GM19452 (cell line): ENCODE data around the gene AIFM3.
"Not testable (repeated sequence)": the region's sequence is repeated elsewhere in the genome, so short reads cannot be mapped to it uniquely, and the experiment has no call there.

Source experiments
- ATAC-seq: cut with Tn5 transposase; IDR thresholded peaks from one replicate; pipeline ENCODE4 v1.9.1; 2021; ENCODE audit not compliant: unreplicated experiment

The AIFM3 gene

DNA sequence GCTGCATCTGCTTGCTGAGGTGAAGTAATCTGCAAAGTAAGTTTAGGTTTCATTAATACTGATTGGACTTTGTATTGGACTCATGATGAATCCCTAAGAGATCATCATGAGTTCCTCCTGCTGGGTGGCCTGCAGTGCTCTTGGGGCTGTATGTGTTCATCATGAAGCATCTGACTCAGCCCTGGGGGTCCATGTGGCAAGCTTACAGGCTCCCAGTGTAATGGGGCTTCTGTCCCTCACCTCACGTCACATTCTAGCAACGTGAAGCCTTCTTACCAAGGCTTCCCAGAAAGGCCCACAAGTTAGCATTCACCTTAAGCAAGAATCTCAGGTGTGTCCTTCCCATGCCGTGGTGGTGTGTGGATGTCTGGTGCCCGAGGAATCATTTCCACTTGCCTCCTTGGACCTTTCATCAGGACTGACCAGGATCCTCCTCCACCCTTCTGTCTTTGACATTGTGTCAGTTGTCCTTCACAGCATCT, 26.1 kb upstream of the AIFM3 start:
- no peak for ATAC-seq

- ATAC-seq, result not testable (repeated sequence)
These were observed 24.7 kb upstream of the AIFM3 start for GRCh38 chr22:20942203-20942902.

- ATAC-seq, result no peak
These were observed 23.7 kb upstream of the AIFM3 start for GRCh38 chr22:20943104-20943933.

DNA sequence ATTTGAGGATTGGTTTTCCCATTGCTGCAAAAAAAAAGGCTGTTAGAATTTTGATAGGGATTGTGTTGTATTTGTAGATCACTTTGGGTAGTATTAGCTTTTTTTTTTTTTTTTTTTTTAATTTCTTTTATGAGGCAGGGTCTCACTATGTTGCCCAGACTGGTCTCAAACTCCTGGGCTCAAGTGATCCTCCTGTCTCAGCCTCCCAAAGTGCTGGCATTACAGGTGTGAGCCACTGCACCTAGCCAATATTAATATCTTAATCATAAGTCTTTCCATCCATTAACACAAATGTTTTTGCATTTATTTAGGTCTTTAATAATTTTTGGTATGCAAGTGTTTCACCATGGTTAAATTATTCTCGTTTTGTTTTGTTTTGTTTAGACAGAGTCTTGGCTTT, 23.0 kb upstream of the AIFM3 start:
- ATAC-seq, result no peak

GRCh38 chr22:20945578-20945934, 21.5 kb upstream of the AIFM3 start:
- no peak for ATAC-seq

DNA sequence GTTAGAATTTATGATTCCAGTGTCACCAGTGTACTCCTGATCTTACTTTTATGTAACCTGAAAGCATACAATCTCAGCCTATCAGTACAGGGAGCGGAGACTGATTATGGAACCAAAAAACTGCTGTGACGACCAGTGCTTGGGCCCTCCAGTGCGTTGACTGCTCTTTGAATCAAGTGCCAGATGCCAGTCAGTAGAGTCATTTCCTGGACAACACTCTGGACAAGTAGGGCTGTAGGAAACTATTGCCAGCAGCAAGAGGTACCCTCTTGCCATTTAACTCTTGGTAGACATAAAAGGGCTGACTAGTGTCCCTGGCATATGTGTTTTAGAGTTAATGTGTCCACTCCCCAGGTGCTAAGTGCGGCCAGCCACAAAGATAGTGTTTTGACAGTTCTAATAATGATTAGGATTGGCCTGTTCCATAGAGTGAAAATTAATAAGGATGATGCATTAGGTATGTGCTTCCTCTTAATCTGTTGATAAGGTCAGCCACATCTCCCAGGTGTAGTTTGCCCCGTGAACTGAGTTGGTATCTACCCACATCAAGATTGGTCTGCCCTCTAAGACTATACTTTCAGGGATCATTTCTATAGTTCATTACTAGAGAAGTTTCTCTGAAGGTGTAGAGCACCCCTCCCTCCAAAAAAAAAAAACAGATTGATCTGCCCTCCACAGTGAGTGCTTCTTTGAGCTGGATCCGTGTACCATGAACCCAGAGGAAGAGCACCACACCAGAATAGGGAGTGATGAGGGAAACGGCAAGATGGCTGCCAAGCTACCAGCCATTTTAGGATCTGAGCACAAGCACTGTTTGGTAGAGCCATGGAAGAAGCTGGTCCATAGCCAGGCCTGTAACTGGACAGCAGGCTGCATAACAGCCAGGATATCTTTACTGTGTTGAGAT, 20.7 kb upstream of the AIFM3 start:
- ATAC-seq, result no peak

GRCh38 chr22:20946991-20947390, 20.1 kb upstream of the AIFM3 start:
- ATAC-seq, result no peak

- no peak for ATAC-seq
These were observed 18.6 kb upstream of the AIFM3 start for GRCh38 chr22:20948450-20948849.

GRCh38 chr22:20948989-20949388, 18.1 kb upstream of the AIFM3 start:
- ATAC-seq, result no peak

- no peak for ATAC-seq
These were observed 17.3 kb upstream of the AIFM3 start for GRCh38 chr22:20949698-20950183.

GRCh38 chr22:20951151-20951931, 15.7 kb upstream of the AIFM3 start:
- ATAC-seq, result no peak

GRCh38 chr22:20951932-20952380, 15.1 kb upstream of the AIFM3 start:
- ATAC-seq, result no peak

GRCh38 chr22:20952544-20953341, 14.3 kb upstream of the AIFM3 start:
- ATAC-seq, result no peak

DNA sequence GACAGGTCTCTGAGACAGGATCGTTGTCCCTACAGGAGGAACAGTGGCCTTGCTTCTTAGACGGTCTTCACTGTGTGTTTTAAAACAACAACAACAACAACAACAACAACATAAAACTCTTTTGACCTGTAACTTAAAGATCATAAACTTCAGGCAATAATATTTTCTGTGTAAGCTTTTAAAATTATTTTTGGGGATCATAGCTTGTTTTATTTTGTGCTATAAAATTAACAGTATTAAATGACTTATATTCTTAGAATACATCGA, 13.8 kb upstream of the AIFM3 start:
- ATAC-seq, result no peak

GRCh38 chr22:20953668-20954500, 13.2 kb upstream of the AIFM3 start:
- no peak for ATAC-seq

- ATAC-seq, result no peak
These were observed 11.5 kb upstream of the AIFM3 start for GRCh38 chr22:20955548-20955947.

DNA sequence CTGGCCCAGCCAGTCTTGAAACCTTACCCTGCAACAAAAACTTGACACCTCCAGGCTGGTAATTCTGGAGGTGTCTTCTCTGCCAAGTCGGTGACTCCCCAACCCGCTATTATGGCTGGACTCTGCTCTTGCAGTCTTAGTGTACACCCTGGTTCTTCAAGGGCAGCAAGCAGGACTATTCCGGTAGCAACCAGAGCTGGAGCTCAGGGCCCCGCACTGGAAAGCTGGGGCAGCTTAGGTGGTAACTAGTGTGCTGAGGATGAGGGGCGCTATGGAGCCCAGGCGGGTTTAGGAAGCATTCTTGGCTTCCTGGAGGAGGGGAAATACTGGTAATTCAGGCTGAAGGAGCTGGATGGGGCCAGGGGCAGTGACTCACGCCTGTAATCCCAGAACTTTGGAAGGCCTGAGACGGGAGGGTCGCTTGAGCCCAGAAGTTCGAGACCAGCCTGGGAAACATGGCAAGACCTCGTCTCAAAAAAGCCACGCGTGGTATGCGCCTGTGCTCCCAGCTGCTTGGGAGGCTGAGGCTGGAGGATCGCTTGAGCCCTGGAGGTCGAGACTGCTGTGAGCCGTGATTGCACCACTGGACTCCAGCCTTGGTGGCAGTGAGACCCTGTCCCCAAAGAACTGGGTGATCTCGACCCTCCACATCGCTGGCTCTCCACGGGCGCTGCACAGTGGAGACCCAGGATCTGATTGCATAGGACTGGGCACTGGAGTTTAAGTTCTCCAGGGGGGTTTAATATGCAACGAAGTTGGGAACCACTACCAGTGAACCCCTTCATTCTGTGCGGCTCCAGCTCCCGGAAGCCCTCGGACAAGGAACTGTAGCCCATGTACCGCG, 10.6 kb upstream of the AIFM3 start:
- no peak for ATAC-seq

- ATAC-seq, result no peak
These were observed 9.9 kb upstream of the AIFM3 start for GRCh38 chr22:20957102-20957682.
